Renal pelvis (tissue), 4 donors: ENCODE results near the gene NLGN1. TPM values are rescaled to one million over a fixed set of nuclear protein-coding genes. Genes with fewer than 3 reads are reported as not detected.

Experiments
- DNase-seq: peaks from one replicate; pipeline ENCODE4 v3.0.0-alpha.2; 2013
- polyA plus RNA-seq, 3 donors: library from polyadenylated mRNA; unstranded; fragments of 120-200 nt; gene quantifications; one replicate each; pipeline ENCODE4 v1.2.1, GENCODE V29; 2013; ENCODE audit not compliant: insufficient read length in 3 of 3

NLGN1 gene
- polyA plus RNA-seq, 3 donors, result 1.5 to 2.2 (median 2.1) TPM

GRCh38 chr3:173905381-173905780 lies 507.8 kb downstream of the NLGN1 start:
- DNase-seq, result no peak

DNA sequence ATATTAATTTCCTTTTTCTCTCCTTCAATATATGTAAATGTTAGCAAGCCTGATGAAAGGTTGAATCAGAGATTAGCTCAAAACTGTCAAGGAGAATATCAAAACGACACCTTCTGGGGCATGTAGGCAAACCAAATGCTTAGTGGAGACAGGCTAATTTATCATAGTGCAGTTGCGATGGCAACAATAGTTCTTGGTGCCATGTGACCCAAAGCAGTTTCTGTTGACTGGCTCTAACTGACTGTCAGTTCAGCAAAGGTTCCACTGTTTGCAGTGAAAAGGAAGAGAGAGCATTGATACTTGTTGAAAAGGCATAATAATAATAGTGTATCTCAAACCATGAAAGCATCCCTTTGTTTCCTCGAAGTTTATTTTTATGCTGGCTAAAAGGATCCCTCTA lies 513.9 kb downstream of the NLGN1 start:
- DNase-seq, result peak; percentile 8

DNA sequence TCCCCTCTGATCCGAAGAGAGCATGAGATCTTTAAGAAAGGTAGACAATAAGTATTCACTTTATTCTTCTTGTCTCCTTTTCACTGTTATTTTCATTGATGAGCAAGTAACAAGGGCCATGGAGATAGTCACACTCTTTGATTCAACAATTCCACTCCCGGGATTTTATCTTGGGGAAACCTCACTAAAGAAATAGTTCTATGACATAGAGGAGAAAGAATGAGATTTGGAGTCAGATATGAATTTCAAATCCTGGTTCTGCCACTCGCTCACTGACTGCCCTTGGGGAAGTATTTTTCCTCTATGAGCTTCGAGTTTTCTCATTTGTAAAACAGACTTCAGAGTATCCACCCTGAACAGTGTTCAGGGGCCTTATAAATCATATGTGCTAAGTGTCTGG lies 514.6 kb downstream of the NLGN1 start:
- DNase-seq, result no peak

DNA sequence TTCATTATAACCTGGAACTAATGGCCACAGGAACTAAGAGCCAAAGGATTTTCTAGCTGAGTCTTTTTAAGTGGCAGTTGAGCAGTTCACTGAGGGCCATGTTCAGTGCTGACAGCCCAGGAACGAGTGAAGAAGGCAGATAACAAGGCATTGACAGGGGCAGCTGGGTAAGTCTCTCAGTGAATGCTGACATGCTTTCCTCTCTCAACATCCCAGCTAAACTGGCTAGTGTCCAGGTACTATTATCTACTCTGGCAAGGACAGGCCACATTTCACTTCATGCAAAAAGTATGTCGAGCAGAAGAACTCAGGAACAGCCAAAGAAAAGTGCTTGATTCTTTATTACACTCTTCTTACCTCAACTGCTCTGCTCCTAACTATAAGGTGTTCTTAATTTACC lies 515.9 kb downstream of the NLGN1 start:
- DNase-seq, result no peak

DNA sequence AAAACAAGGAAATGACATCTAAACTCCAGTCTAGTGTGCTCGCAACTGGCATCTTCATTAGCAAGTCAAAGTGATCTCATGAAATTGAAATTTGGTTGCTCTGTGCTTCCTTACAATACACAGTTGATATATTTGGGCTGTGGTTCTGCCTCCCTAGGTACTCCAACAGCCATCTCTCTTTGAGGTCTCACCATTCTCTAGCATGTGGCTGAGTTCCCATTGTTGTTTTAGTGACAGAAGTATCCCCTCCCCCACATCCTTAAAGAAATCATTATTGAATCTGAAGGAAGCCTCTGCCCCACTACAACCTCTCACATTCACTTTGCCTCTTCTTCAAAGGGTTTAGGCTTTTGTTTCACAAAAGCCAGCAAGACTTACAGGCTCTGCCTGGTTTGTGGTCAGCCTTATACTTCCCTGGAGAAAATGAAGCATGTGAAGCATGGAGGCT lies 516.5 kb downstream of the NLGN1 start:
- no peak for DNase-seq

DNA sequence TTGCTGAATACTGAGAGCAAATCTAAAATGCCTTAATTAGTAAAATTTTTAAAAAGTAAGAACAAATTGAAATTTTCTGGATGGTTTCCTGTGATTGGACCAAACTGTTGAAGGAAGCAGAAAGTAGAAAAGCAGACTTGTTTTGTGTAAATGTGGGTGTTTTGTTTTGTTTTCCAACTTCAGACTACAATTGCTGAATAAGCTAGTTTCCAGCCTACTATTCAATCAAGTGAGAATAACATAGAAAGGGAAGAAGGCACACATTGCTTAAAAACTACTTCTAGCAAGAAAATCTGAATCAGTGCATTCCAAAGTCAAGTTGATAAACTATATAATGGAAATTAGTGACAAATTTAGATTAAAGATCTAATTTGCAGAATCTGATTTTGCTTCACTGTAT lies 519.3 kb downstream of the NLGN1 start:
- DNase-seq, result no peak

GRCh38 chr3:173920386-173920785 lies 522.8 kb downstream of the NLGN1 start:
- no peak for DNase-seq

GRCh38 chr3:173921732-173922131 lies 524.2 kb downstream of the NLGN1 start:
- DNase-seq, result no peak

DNA sequence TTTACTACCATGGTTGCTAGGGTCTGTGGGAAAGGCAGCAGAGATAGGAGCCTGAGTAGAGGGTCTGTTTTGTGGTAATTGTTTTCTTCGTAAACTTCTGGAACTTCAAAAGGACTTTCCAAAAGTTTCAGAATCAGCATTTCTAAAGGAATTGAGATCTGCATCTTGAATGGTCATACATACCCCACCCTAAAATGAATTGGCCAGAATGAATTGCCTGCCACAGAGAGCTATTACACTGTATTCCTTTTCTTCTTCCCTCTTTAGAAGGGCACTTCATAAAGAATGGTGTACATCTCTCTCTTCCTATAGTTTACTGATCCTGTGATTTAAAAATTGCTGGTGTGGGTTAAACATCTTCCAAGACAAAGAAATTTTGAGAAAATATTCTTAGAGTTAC lies 525.7 kb downstream of the NLGN1 start:
- no peak for DNase-seq

DNA sequence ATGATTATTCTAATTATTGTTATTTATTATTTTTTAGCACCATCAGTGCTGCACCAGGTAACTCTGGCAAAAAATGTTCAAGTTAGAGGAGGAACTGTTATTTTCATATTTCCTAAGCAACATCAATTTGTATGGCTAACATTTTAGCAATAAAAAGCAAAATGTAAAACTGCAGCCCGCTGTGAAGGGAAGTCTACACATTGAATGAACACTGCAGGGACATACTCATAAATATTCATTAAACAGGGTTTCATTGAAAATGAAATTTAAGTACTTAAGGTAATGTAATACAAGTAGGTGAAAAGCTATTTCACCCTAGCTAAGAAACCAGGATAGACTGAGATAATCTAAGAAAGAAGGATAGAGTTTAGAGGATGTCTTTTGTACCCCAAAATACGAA lies 532.7 kb downstream of the NLGN1 start:
- DNase-seq, result no peak

- DNase-seq, result no peak
Observed at GRCh38 chr3:173932624-173933023, 535.1 kb downstream of the NLGN1 start.

DNA sequence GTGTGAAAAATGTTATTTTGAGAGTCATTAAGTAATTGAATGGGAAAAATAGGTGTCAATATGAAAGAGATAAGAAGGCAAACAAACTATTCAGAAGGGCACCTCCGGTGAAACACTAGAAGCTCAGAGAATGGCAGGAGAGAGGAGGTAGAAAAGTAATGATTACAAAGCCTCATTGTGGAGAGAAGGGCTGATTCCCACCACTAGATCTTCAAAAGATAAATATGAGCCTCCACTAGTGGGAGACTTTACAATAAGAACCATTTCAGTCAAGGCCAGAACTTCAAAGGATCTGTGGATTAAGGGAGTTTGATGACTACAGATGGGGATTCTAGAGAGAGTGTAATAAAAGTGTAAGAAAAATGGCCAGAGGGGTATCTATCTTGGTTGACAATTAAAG lies 535.6 kb downstream of the NLGN1 start:
- no peak for DNase-seq

- DNase-seq, result no peak
Observed at GRCh38 chr3:173936316-173936715, 538.8 kb downstream of the NLGN1 start.

- DNase-seq, result peak; percentile 63
Observed at GRCh38 chr3:173938159-173938558, 540.6 kb downstream of the NLGN1 start.

DNA sequence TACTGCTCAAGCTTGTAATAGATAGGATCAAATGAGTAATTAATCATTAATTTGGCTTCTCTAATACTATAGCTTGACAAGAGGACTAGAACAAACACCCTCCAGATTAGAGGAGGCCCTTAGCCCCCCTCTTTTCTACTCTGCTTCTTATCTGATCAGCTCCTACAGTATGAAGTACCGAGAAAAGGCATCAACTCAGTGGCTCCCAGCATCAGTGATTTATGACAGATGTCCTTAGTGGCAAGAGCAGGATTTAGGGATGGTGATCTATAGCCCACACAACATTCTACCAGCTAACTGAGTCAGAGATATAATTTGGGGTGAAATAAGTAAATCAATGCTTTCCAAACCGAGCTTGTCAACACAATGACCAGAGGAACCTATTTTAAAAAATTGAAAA lies 541.1 kb downstream of the NLGN1 start:
- peak; percentile 8 for DNase-seq

GRCh38 chr3:173939331-173939730 lies 541.8 kb downstream of the NLGN1 start:
- DNase-seq, result no peak

DNA sequence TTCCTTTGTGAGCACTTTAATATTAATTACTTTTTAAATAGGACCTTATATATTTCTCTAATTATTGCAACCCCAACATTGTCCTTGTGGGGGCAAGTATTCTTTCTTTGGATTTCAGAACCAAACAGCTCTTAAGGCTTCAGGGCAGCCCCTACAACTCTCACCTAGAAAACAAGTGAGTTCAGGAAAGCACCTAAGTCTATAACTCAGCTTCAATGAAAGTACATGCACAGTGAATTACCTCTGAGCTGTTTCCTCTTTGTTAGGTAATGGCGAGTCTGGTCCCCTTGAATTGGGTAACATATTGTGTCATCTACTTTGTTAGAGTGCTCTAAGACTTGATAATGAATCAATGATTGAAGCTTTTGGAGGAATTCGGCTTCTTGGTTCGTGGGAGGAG lies 545.7 kb downstream of the NLGN1 start:
- DNase-seq, result no peak

- no peak for DNase-seq
Observed at GRCh38 chr3:173945170-173945569, 547.6 kb downstream of the NLGN1 start.

- no peak for DNase-seq
Observed at GRCh38 chr3:173945806-173946205, 548.3 kb downstream of the NLGN1 start.

DNA sequence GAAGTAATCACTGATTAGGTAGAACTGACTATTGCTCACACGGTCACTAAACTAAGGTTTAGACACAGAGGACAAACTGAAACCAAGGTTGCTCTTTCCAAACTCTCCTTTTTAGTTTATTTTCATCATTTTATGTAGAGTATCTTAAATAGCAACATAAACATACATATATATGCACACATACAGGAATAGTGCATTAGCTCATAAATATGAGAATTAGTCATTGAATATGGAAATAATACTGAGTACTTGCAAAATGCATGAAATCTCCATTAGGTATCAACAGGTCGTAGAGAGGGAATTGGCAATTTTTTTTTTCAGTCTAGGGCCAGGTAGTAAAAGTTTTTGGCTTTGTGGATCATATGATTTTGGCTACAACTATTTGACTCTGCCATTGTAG lies 557.1 kb downstream of the NLGN1 start:
- no peak for DNase-seq

GRCh38 chr3:173957646-173958045 lies 560.1 kb downstream of the NLGN1 start:
- DNase-seq, result no peak

GRCh38 chr3:173958805-173959204 lies 561.3 kb downstream of the NLGN1 start:
- DNase-seq, result no peak

GRCh38 chr3:173970281-173970680 lies 572.7 kb downstream of the NLGN1 start:
- DNase-seq, result peak; percentile 55

- DNase-seq, result no peak
Observed at GRCh38 chr3:173976281-173976680, 578.7 kb downstream of the NLGN1 start.

DNA sequence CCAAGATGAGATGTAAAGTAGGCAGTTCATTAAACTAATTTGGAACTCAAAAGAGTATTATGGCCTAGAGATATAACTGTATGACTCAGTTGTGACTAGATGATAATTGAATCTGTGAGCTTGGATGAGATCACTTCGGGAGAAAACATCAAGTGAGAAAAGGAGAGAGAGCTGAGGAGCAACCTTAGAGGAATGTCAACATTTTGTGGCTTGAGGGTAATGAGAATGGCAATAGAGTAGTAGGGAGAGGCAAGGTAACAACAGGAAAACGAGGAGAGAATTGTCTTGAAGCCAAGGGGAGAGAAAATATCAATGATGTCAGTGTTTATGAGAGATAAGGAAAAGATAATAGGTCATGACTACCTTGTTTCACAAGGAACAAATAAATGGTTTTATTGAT lies 580.2 kb downstream of the NLGN1 start:
- DNase-seq, result no peak
